ENCODE data around the gene UQCC2. TPM values are rescaled to one million over a fixed set of nuclear protein-coding genes. Genes with fewer than 3 reads are reported as not detected.

UQCC2 gene
- total and polyA plus RNA-seq, 4 donors, result 6.8 to 75.9 (median 22.4) TPM

DNA sequence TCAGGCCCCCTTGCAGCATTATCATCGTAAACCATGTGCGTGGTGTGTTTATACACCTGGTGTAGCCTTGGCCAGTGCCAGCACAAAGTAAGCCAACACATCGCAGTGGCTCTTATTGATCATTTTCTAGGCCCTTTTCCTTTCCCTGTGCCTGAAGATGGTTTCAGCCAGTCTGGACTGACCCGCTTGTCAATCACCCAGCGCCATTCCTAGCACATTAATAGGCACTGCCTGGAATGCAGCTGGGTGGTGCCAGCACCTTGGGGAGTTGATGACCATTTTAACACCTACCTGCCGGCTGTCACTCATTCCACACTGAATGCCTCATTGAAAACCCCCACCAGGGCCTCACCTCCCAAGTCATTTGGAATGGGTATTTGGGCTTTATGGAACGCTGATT, 4.9 kb upstream of the UQCC2 start (continued):
- no peak for TF ChIP-seq REST (IDR thresholded peaks at IDR 0.05)
- no peak for TF ChIP-seq GABPA (IDR thresholded peaks at IDR 0.05 in 1 of 2, conservative IDR thresholded peaks at IDR 0.05 in 1 of 2)
- no peak for TF ChIP-seq RXRA (IDR thresholded peaks at IDR 0.05)
- TF ChIP-seq RAD21 (IDR thresholded peaks at IDR 0.05), result no peak
- TF ChIP-seq MAX (IDR thresholded peaks at IDR 0.05), result no peak
- TF ChIP-seq ATF3 (IDR thresholded peaks at IDR 0.05), result no peak
- TF ChIP-seq HNF4G (IDR thresholded peaks at IDR 0.05), result no peak

DNA sequence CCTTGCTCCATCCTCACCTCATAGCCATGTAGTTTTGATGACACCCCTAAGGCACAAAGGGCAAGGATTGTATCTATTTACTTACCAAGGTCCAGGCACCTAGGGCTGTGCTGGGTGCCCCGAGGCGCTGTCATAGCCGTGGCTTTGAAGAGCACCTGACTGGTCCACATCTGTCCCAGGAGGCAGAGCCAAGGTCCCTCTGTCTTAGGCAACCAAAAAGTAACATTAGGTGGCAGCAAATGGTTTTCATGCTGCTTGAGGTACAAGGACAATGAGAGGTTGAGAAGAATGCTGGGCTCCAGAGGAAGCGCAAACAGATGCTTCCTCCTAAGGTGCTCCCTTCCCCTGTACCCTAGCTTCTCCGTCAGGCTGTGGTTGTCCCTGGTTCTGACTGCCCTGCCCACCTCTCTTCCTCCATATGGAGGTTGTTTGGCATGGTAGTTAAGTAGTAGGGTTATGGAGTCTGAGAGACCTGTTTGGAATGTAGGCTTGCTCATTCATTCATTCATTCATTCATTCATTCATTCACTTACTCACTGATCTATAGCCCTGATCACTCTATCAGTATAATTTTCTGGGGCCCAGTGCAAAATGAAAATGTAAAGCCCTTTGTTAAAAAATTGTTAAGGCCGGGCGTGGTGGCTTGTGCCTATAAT, 3.0 kb upstream of the UQCC2 start:
- Histone ChIP-seq H3K27me3 (ENCODE audit: control insufficient read depth in 4 of 4, insufficient read depth in 4 of 4, low read length in 3 of 4) (no peaks in the 10 kb centered on the region), H3K4me1 (ENCODE audit: control insufficient read depth in 4 of 4, insufficient read depth in 4 of 4, low read length in 3 of 4) (peaks cover 0 to 31% (median 23%) of the 10 kb centered on the region in 4 donors), H3K27ac (ENCODE audit: low read depth in 1 of 2, low read length in 2 of 2) (no peak overlapping the region), H3K9ac (ENCODE audit: low read depth in 1 of 2, low read length in 2 of 2) (no peak overlapping the region), H3K36me3 (ENCODE audit: control insufficient read depth in 4 of 4, insufficient read depth in 3 of 4, low read depth in 1 of 4, low read length in 3 of 4) (peaks cover 0 to 1% (median 0%) of the 10 kb centered on the region in 4 donors), H3K4me3 (ENCODE audit: low read depth in 1 of 3, low read length in 3 of 3) (no peak overlapping the region), H3K9me3 (ENCODE audit: control insufficient read depth in 4 of 4, low read length in 3 of 4) (no peaks in the 10 kb centered on the region)
- WGBS, result 73% methylated on average over 7 of the region's 7 CpGs
- no peak for DNase-seq (ENCODE audit: low spot score)
- TF ChIP-seq RAD21 (IDR thresholded peaks at IDR 0.05), result peak in 1 of 2 donors; percentile 25
- TF ChIP-seq HNF4A (conservative IDR thresholded peaks at IDR 0.05), result peak; percentile 30 to 32
- TF ChIP-seq YY1 (IDR thresholded peaks at IDR 0.05), result no peak
- TF ChIP-seq FOXA1 (IDR thresholded peaks at IDR 0.05), result no peak

- H3K4me3 ChIP-seq (ENCODE audit: low read depth in 1 of 3, low read length in 3 of 3), result no peak overlapping the region
- H3K9ac ChIP-seq (ENCODE audit: low read depth in 1 of 2, low read length in 2 of 2), result no peak overlapping the region
- no peaks in the 10 kb centered on the region for H3K27me3 ChIP-seq (ENCODE audit: control insufficient read depth in 4 of 4, insufficient read depth in 4 of 4, low read length in 3 of 4)
- TF ChIP-seq MAX (IDR thresholded peaks at IDR 0.05) (no peak), NR2F2 (IDR thresholded peaks at IDR 0.05) (no peak), YY1 (IDR thresholded peaks at IDR 0.05) (no peak), CTCF (IDR thresholded peaks at IDR 0.05; ENCODE audit: low read depth, low read length, missing input control) (no peak), TAF1 (conservative IDR thresholded peaks at IDR 0.05) (no peak), HNF4A (conservative IDR thresholded peaks at IDR 0.05) (no peak), REST (IDR thresholded peaks at IDR 0.05) (no peak), RAD21 (IDR thresholded peaks at IDR 0.05) (no peak), GABPA (IDR thresholded peaks at IDR 0.05 in 1 of 2, conservative IDR thresholded peaks at IDR 0.05 in 1 of 2) (no peak), FOXA1 (IDR thresholded peaks at IDR 0.05) (no peak), RXRA (IDR thresholded peaks at IDR 0.05) (no peak), HNF4G (IDR thresholded peaks at IDR 0.05) (no peak), FOXA2 (IDR thresholded peaks at IDR 0.05) (no peak)
- TF ChIP-seq, protein P1, sequence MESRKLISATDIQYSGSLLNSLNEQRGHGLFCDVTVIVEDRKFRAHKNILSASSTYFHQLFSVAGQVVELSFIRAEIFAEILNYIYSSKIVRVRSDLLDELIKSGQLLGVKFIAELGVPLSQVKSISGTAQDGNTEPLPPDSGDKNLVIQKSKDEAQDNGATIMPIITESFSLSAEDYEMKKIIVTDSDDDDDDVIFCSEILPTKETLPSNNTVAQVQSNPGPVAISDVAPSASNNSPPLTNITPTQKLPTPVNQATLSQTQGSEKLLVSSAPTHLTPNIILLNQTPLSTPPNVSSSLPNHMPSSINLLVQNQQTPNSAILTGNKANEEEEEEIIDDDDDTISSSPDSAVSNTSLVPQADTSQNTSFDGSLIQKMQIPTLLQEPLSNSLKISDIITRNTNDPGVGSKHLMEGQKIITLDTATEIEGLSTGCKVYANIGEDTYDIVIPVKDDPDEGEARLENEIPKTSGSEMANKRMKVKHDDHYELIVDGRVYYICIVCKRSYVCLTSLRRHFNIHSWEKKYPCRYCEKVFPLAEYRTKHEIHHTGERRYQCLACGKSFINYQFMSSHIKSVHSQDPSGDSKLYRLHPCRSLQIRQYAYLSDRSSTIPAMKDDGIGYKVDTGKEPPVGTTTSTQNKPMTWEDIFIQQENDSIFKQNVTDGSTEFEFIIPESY (IDR thresholded peaks at IDR 0.05), result no peak
- 83% methylated on average over 2 of the region's 2 CpGs for WGBS
- peaks cover 0 to 2% (median 2%) of the 10 kb centered on the region in 4 donors for H3K36me3 ChIP-seq (ENCODE audit: control insufficient read depth in 4 of 4, insufficient read depth in 3 of 4, low read depth in 1 of 4, low read length in 3 of 4)
- no peaks in the 10 kb centered on the region for H3K9me3 ChIP-seq (ENCODE audit: control insufficient read depth in 4 of 4, low read length in 3 of 4)
- DNase-seq (ENCODE audit: low spot score), result no peak
- H3K27ac ChIP-seq (ENCODE audit: low read depth in 1 of 2, low read length in 2 of 2), result no peak overlapping the region
- peaks cover 0 to 31% (median 23%) of the 10 kb centered on the region in 4 donors for H3K4me1 ChIP-seq (ENCODE audit: control insufficient read depth in 4 of 4, insufficient read depth in 4 of 4, low read length in 3 of 4)
Measured at GRCh38 chr6:33713786-33714185, 2.3 kb upstream of the UQCC2 start.

All from liver (tissue), 9 donors.